Ramos (cell line): ENCODE measurements around the gene MALT1.
"Not testable (repeated sequence)": the region's sequence is repeated elsewhere in the genome, so short reads cannot be mapped to it uniquely, and the experiment has no call there.

ENCODE experiments used
- in situ Hi-C: fragments of 300-500 bp; cut with MboI; formaldehyde crosslinking; loops from one replicate; pipeline ENCODE4 v1.14.3; 2022; ENCODE audit warnings: low sequenced_read_pairs; ENCODE audit not compliant: unreplicated experiment

The MALT1 gene

GRCh38 chr18:58726671-58727070, 55.4 kb downstream of the MALT1 start:
- in situ Hi-C loops, result no loop called here

- in situ Hi-C loops, result no loop called here
These were observed 56.7 kb downstream of the MALT1 start for GRCh38 chr18:58727776-58728500.

GRCh38 chr18:58728719-58729118, 57.5 kb downstream of the MALT1 start:
- in situ Hi-C loops, result no loop called here

GRCh38 chr18:58730618-58731017, 59.4 kb downstream of the MALT1 start:
- in situ Hi-C loops, result no loop called here

GRCh38 chr18:58732471-58732870, 61.2 kb downstream of the MALT1 start:
- in situ Hi-C loops, result no loop called here

GRCh38 chr18:58733866-58734265, 62.6 kb downstream of the MALT1 start:
- in situ Hi-C loops, result no loop called here

GRCh38 chr18:58738322-58738721, 67.1 kb downstream of the MALT1 start:
- in situ Hi-C loops, result no loop called here

GRCh38 chr18:58745914-58746313, 74.6 kb downstream of the MALT1 start:
- in situ Hi-C loops, result no loop called here

GRCh38 chr18:58748899-58749595, 77.8 kb downstream of the MALT1 start:
- in situ Hi-C loops, result no loop called here

- in situ Hi-C loops, result no loop called here
These were observed 82.7 kb downstream of the MALT1 start for GRCh38 chr18:58753976-58754375.

GRCh38 chr18:58754544-58755068, 83.3 kb downstream of the MALT1 start:
- in situ Hi-C loops, result no loop called here

- in situ Hi-C loops, result no loop called here
These were observed 84.2 kb downstream of the MALT1 start for GRCh38 chr18:58755304-58756010.

GRCh38 chr18:58756148-58756547, 84.9 kb downstream of the MALT1 start:
- in situ Hi-C loops, result no loop called here

GRCh38 chr18:58756596-58757240, 85.5 kb downstream of the MALT1 start:
- in situ Hi-C loops, result no loop called here

GRCh38 chr18:58757351-58757750, 86.1 kb downstream of the MALT1 start:
- in situ Hi-C loops, result not testable (repeated sequence)

GRCh38 chr18:58758046-58758445, 86.8 kb downstream of the MALT1 start:
- in situ Hi-C loops, result no loop called here

GRCh38 chr18:58758606-58759005, 87.3 kb downstream of the MALT1 start:
- in situ Hi-C loops, result no loop called here

- in situ Hi-C loops, result loop anchor here (5.0 kb wide), 1 partner anchor 229 kb away; no protein-coding TSS in a partner anchor
These were observed 90.1 kb downstream of the MALT1 start for GRCh38 chr18:58761241-58761969.

- in situ Hi-C loops, result loop anchor here (5.0 kb wide), 1 partner anchor 230 kb away; no protein-coding TSS in a partner anchor
These were observed 90.9 kb downstream of the MALT1 start for GRCh38 chr18:58761970-58762780.
